Epithelial cell of esophagus (primary cell): ENCODE results near the gene TOP3B.

Experiments used
- DNase-seq: peaks from one replicate; pipeline ENCODE4 v3.0.0; 2010; ENCODE audit warnings: low read depth
- H3K4me3 ChIP-seq: 2 replicates; pipeline ENCODE4 v1.5.1; 2011; ENCODE audit warnings: mild to moderate bottlenecking, low read length, control low read depth
- CTCF ChIP-seq: IDR thresholded peaks from 2 replicates; pipeline ENCODE4 v1.5.1; 2011; ENCODE audit warnings: low read depth, mild to moderate bottlenecking, low read length, control low read depth, inconsistent platforms; ENCODE audit not compliant: insufficient read depth; ENCODE audit errors: missing control alignments

The TOP3B gene

GRCh38 chr22:21967693-21968271 lies 14.8 kb downstream of the TOP3B start:
- no peak overlapping the region for H3K4me3 ChIP-seq
- DNase-seq, result no peak
- no peak for TF ChIP-seq CTCF

GRCh38 chr22:21966643-21967516 lies 15.7 kb downstream of the TOP3B start:
- TF ChIP-seq CTCF, result no peak
- H3K4me3 ChIP-seq, result no peak overlapping the region
- DNase-seq, result no peak

GRCh38 chr22:21965762-21966288 lies 16.8 kb downstream of the TOP3B start:
- no peak for TF ChIP-seq CTCF
- no peak for DNase-seq
- H3K4me3 ChIP-seq, result no peak overlapping the region

GRCh38 chr22:21964918-21965484 lies 17.6 kb downstream of the TOP3B start:
- no peak overlapping the region for H3K4me3 ChIP-seq
- TF ChIP-seq CTCF, result no peak
- no peak for DNase-seq

GRCh38 chr22:21964234-21964633 lies 18.4 kb downstream of the TOP3B start:
- TF ChIP-seq CTCF, result no peak
- DNase-seq, result no peak
- no peak overlapping the region for H3K4me3 ChIP-seq

GRCh38 chr22:21963790-21964211 lies 18.8 kb downstream of the TOP3B start:
- no peak for DNase-seq
- no peak overlapping the region for H3K4me3 ChIP-seq
- TF ChIP-seq CTCF, result no peak
